GM12878 (cell line): Measurements from ENCODE around the gene ZBTB16. TPM values are rescaled to one million over a fixed set of nuclear protein-coding genes. Genes with fewer than 3 reads are reported as not detected.

Experiments used
- ATAC-seq: fragments of 200-7000 bp; cut with Tn5 transposase; 3 replicates; pipeline ENCODE4 v1.9.1; 2020; ENCODE audit warnings: mild to moderate bottlenecking, moderate library complexity
- BruUV-seq: library from RNA; stranded (reverse); fragments of 400-500 nt; replicated peaks from 2 replicates; lab custom pipeline; 2021; lab: Mats Ljungman, UMichigan
- CTCF ChIA-PET: fragments of 300-600 bp; sonication (Branson Sonifier 250); formaldehyde crosslinking; extraction: SDS; loops from one replicate; lab custom pipeline; 2021; ENCODE audit warnings: inconsistent platforms; lab: Yijun Ruan, JAX
- POLR2A ChIA-PET: fragments of 350-600 bp; formaldehyde crosslinking; extraction: SDS; loops from one replicate; lab custom pipeline; 2021; ENCODE audit warnings: inconsistent platforms; lab: Charles Lee
- RAD21 ChIA-PET: fragments of 300-600 bp; sonication (Branson Sonifier 250); formaldehyde crosslinking; loops from one replicate; lab custom pipeline; 2023; ENCODE audit warnings: antibody characterized with exemption; ENCODE audit not compliant: unreplicated experiment; lab: Charles Lee
- SMC1A ChIA-PET: fragments of 300-600 bp; sonication (Branson Sonifier 250); formaldehyde crosslinking; loops from one replicate; lab custom pipeline; 2023; ENCODE audit not compliant: unreplicated experiment, uncharacterized antibody; lab: Charles Lee
- DNase-seq: peaks from one replicate; pipeline ENCODE4 v3.0.0-alpha.2; 2011; ENCODE audit warnings: low read depth, low spot score
- FAIRE-seq: peaks from 3 replicates; lab custom pipeline; 2011; peaks lifted over from hg19 to GRCh38; lab: Jason Lieb, UNC
- H2AFZ ChIP-seq: 2 replicates; pipeline ENCODE4 v1.6.0; 2011; ENCODE audit warnings: low read depth, low read length, control low read depth; ENCODE audit not compliant: control insufficient read depth
- H3K27ac ChIP-seq: 2 replicates; pipeline ENCODE4 v1.5.1; 2011; ENCODE audit warnings: control low read depth; ENCODE audit not compliant: control insufficient read depth, insufficient read depth
- H3K27me3 ChIP-seq, 2 experiments: replicated peaks in 1 of 2; 2 replicates each; pipeline versions ENCODE4 v1.6.0 to v1.6.1; 2011; ENCODE audit warnings: low read length in 1 of 2; ENCODE audit not compliant: control insufficient read depth in 2 of 2, insufficient read depth in 2 of 2
- H3K36me3 ChIP-seq, 2 experiments: 2 replicates each; pipeline ENCODE4 v1.5.1; 2011; ENCODE audit warnings: low read length in 1 of 2; ENCODE audit not compliant: control insufficient read depth in 2 of 2, insufficient read depth in 2 of 2
- H3K4me1 ChIP-seq: 2 replicates; pipeline ENCODE4 v1.6.1; 2011; ENCODE audit warnings: mild to moderate bottlenecking, low read length, moderate library complexity, mixed read lengths; ENCODE audit not compliant: control insufficient read depth, insufficient read depth
- H3K4me2 ChIP-seq: 2 replicates; pipeline ENCODE4 v1.6.0; 2011; ENCODE audit warnings: control low read depth; ENCODE audit not compliant: control insufficient read depth, insufficient read depth
- H3K4me3 ChIP-seq: fragments of 200-600 bp; sonication (generic); 2 replicates; pipeline ENCODE4 v1.5.1; 2016
- H3K79me2 ChIP-seq: 2 replicates; pipeline ENCODE4 v1.6.0; 2011; ENCODE audit warnings: low read length; ENCODE audit not compliant: control insufficient read depth, insufficient read depth
- H3K9ac ChIP-seq: 2 replicates; pipeline ENCODE4 v1.8.0; 2011; ENCODE audit warnings: low read length, control low read depth, mixed read lengths; ENCODE audit not compliant: control insufficient read depth, insufficient read depth
- H3K9me3 ChIP-seq: replicated peaks from 3 replicates; pipeline ENCODE4 v1.5.1; 2011; ENCODE audit warnings: mild to moderate bottlenecking, low read length; ENCODE audit not compliant: control insufficient read depth, insufficient read depth
- H4K20me1 ChIP-seq: 2 replicates; pipeline ENCODE4 v1.6.0; 2011; ENCODE audit not compliant: control insufficient read depth, insufficient read depth
- EGR1 ChIP-seq, 2 experiments: IDR thresholded peaks; 1 replicate in 1 of 2; 2 replicates in 1 of 2; pipeline ENCODE4 v1.6.1; 2011 to 2012; ENCODE audit warnings: low read depth in 2 of 2, low read length in 2 of 2, borderline replicate concordance in 1 of 2, mild to moderate bottlenecking in 1 of 2, moderate library complexity in 1 of 2
- STAT3 ChIP-seq: IDR thresholded peaks from 2 replicates; pipeline ENCODE4 v1.6.1; 2011; ENCODE audit warnings: low read depth, low read length, improper control_type of control experiment
- ZNF24 ChIP-seq: fragments of 450-650 bp; IDR thresholded peaks from 2 replicates; pipeline ENCODE4 v1.6.1; 2017; ENCODE audit warnings: antibody characterized with exemption, mild to moderate bottlenecking
- ZNF274 ChIP-seq: IDR thresholded peaks from one replicate; pipeline ENCODE4 v1.8.0; 2011; ENCODE audit not compliant: insufficient read length, insufficient read depth
- WGBS: methylation state at CpG from one replicate; pipeline ENCODE4 v1.1.6; 2016; ENCODE audit warnings: low lambda C conversion rate; ENCODE audit not compliant: insufficient replicate concordance, insufficient coverage; ENCODE audit errors: missing lambda C conversion rate; 5-methylcytosine and 5-hydroxymethylcytosine counted together
- in situ Hi-C: fragments of 300-500 bp; cut with MboI; formaldehyde crosslinking; loops from 9 replicates; pipeline ENCODE4 v1.14.3; 2018; ENCODE audit warnings: mixed read lengths
- intact Hi-C: fragments of 100-400 bp; cut with micrococcal nuclease; formaldehyde crosslinking; loops from one replicate; pipeline ENCODE4 v1.14.2; 2022; ENCODE audit not compliant: unreplicated experiment
- polyA plus RNA-seq, 11 experiments: library from polyadenylated mRNA; depleted of rRNA in 4 of 11; unstranded in 6 of 11; stranded (reverse) in 5 of 11; fragments of >200 nt; fragmentation: Nextera tagmentation in 4 of 11; fragmentation: Illumina TruSeq in 1 of 11; extraction: Ambion mirVana in 4 of 11; extraction: Trizol in 1 of 11; gene quantifications; 1 replicate in 1 of 11; 2 replicates in 10 of 11; pipeline versions ENCODE4 v1.2.1 to v1.2.3, GENCODE V29; 2011 to 2016; ENCODE audit warnings: inconsistent platforms in 2 of 11, missing spikeins in 2 of 11, low read depth in 1 of 11
- total RNA-seq, 4 experiments: library from RNA; depleted of rRNA in 3 of 4; stranded (reverse); fragments of >200 nt in 3 of 4; fragmentation: Illumina TruSeq in 1 of 4; extraction: Trizol in 1 of 4; gene quantifications; 2 replicates each; pipeline versions ENCODE4 v1.2.1 to v1.2.3, GENCODE V29; 2013 to 2021
- TF ChIP-seq, protein P1 (sequence below): IDR thresholded peaks from 2 replicates; pipeline ENCODE4 v1.6.1; 2011; ENCODE audit warnings: borderline replicate concordance, low read depth, mild to moderate bottlenecking, moderate library complexity, low read length; ENCODE audit not compliant: insufficient read depth, poor library complexity, severe bottlenecking
- TF ChIP-seq, protein P2 (sequence below): fragments of 450-650 bp; IDR thresholded peaks from 2 replicates; pipeline ENCODE4 v1.6.1; 2017; ENCODE audit warnings: mild to moderate bottlenecking
- TF ChIP-seq, protein P3 (sequence below): IDR thresholded peaks from 2 replicates; pipeline ENCODE4 v1.6.1; 2011; ENCODE audit warnings: mild to moderate bottlenecking, low read depth, low read length, moderate library complexity; ENCODE audit not compliant: insufficient replicate concordance

ZBTB16 gene
- total and polyA plus RNA-seq, 10 of the 15 experiments (the other 5 are each of a cell fraction or from before 2014, with no cell fraction given): 0.38 TPM; not detected in 9

DNA sequence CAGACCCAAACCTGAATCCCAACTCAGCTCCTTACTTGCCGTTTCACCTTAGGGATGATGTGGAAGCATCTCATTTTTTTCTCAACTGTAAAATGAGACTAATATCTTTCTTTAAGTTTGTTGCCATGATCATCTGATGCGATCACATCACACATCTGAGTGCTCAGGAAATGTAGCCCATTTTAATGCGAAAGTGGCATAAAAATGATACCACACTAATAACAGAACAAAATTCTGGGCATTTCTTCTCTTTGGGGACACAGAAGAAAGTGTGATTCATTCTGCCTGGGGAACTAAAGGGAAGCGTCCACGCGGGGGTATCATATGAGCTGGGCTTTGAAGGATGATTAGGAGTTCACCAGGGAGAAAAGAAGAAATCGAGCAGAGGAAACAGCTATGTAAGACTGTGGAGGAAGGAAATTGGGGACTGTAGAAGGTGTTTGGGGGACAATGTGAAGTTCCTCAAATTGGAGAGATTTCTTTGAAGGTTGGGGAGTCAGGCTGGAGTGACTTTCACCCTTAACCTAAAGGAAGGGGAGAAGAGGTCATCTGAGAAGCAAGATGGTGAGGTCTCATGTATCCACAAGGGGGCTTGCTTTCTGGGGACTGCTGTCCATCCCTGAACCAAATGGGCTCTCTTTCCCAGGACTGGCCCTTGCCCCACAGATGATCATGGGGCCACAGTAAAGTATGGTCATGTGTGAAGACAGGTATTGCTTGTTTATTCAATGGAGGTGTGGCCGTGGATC is 187.0 kb downstream of the ZBTB16 start:
- no peak for ATAC-seq
- no peaks in the 10 kb centered on the region for H4K20me1 ChIP-seq
- no peaks in the 10 kb centered on the region for H3K4me1 ChIP-seq
- no peak for TF ChIP-seq STAT3
- TF ChIP-seq, all 136 proteins: peak for 0
- Histone ChIP-seq H3K4me2 (no peak overlapping the region), H3K9me3 (no peaks in the 10 kb centered on the region), H3K9ac (no peak overlapping the region), H3K27me3 (peaks cover 0 to 2% of the 10 kb centered on the region in 2 experiments; a peak in 3 of 4 replicates), H3K79me2 (no peaks in the 10 kb centered on the region), H3K4me3 (no peak overlapping the region), H3K27ac (no peak overlapping the region), H3K36me3 (no peaks in the 10 kb centered on the region), H2AFZ (no peak overlapping the region)
- ChIA-PET SMC1A (no interaction called here), POLR2A (no interaction called here), CTCF (no interaction called here), RAD21 (no interaction called here)
- FAIRE-seq: no peak
- in situ Hi-C loops: no loop called here
- intact Hi-C loops: no loop called here
- DNase-seq: no peak
- no TSS peak for BruUV-seq
- WGBS: 37% methylated on average over 8 of the region's 8 CpGs

DNA sequence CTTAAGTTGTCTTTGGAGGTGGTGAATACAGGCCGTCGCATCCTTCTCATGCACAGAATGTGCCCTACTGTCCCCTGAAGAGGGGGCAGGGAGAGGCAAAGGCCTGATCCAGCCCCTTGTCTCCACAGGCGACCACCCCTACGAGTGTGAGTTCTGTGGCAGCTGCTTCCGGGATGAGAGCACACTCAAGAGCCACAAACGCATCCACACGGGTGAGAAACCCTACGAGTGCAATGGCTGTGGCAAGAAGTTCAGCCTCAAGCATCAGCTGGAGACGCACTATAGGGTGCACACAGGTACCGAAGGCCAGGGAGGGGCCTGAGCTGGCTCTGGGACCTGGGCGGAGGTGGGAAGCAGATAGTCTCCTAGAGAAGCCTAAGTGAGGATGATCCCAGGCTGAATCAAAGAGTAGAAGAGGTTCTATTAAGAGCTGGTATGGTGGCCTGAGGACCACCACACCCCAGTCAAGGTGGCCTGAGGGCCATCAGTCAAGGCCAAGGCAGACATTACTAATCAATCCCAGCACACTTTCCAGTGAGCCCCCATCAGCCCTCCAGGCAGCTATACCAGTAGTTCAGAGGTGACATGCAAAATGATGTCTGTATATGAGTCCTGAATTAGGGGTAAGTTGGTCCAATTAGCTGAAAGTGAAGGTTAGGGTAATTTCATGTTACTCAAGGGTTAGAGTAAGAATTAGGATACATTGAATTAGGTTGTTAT is 187.7 kb downstream of the ZBTB16 start:
- H3K4me2 ChIP-seq: no peak overlapping the region
- ChIA-PET SMC1A (no interaction called here), POLR2A (no interaction called here), RAD21 (no interaction called here), CTCF (no interaction called here)
- DNase-seq (no peak), ATAC-seq (no peak), FAIRE-seq (no peak)
- H3K79me2 ChIP-seq: no peaks in the 10 kb centered on the region
- no peaks in the 10 kb centered on the region for H3K36me3 ChIP-seq
- H3K27me3 ChIP-seq: peaks cover 0 to 2% of the 10 kb centered on the region in 2 experiments; a peak in 2 of 4 replicates
- H4K20me1 ChIP-seq: no peaks in the 10 kb centered on the region
- no peak overlapping the region for H3K27ac ChIP-seq
- no peaks in the 10 kb centered on the region for H3K9me3 ChIP-seq
- WGBS: 51% methylated on average over 11 of the region's 11 CpGs
- TF ChIP-seq, protein P1, sequence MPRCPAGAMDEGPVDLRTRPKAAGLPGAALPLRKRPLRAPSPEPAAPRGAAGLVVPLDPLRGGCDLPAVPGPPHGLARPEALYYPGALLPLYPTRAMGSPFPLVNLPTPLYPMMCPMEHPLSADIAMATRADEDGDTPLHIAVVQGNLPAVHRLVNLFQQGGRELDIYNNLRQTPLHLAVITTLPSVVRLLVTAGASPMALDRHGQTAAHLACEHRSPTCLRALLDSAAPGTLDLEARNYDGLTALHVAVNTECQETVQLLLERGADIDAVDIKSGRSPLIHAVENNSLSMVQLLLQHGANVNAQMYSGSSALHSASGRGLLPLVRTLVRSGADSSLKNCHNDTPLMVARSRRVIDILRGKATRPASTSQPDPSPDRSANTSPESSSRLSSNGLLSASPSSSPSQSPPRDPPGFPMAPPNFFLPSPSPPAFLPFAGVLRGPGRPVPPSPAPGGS: no peak
- TF ChIP-seq STAT3 (no peak), ZNF24 (no peak), EGR1 (IDR thresholded peaks at IDR 0.05; ENCODE audit: borderline replicate concordance in 1 of 2, low read depth in 2 of 2, low read length in 2 of 2) (no peak), ZNF274 (no peak)
- TF ChIP-seq, protein P2, sequence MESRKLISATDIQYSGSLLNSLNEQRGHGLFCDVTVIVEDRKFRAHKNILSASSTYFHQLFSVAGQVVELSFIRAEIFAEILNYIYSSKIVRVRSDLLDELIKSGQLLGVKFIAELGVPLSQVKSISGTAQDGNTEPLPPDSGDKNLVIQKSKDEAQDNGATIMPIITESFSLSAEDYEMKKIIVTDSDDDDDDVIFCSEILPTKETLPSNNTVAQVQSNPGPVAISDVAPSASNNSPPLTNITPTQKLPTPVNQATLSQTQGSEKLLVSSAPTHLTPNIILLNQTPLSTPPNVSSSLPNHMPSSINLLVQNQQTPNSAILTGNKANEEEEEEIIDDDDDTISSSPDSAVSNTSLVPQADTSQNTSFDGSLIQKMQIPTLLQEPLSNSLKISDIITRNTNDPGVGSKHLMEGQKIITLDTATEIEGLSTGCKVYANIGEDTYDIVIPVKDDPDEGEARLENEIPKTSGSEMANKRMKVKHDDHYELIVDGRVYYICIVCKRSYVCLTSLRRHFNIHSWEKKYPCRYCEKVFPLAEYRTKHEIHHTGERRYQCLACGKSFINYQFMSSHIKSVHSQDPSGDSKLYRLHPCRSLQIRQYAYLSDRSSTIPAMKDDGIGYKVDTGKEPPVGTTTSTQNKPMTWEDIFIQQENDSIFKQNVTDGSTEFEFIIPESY: no peak
- TF ChIP-seq, protein P3, sequence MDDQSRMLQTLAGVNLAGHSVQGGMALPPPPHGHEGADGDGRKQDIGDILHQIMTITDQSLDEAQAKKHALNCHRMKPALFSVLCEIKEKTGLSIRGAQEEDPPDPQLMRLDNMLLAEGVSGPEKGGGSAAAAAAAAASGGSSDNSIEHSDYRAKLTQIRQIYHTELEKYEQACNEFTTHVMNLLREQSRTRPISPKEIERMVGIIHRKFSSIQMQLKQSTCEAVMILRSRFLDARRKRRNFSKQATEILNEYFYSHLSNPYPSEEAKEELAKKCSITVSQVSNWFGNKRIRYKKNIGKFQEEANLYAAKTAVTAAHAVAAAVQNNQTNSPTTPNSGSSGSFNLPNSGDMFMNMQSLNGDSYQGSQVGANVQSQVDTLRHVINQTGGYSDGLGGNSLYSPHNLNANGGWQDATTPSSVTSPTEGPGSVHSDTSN: no peak
- in situ Hi-C loops (no loop called here), intact Hi-C loops (no loop called here)
- H3K9ac ChIP-seq: no peak overlapping the region
- no peak overlapping the region for H2AFZ ChIP-seq
- no peaks in the 10 kb centered on the region for H3K4me1 ChIP-seq
- BruUV-seq: no TSS peak
- H3K4me3 ChIP-seq: no peak overlapping the region
